ENCODE data around the gene C11orf16.
"Not testable (repeated sequence)": the region's sequence is repeated elsewhere in the genome, so short reads cannot be mapped to it uniquely, and the experiment has no call there.

C11orf16 gene

GRCh38 chr11:8932564-8933180 is at the start of gene C11orf16:
Gene C11orf16, minus strand, starts transcription at chr11:8932947. Its CDS starts 639 bp downstream, at chr11:8932308.
- DNase-seq (ENCODE audit: low read depth in 1 of 2, low spot score in 1 of 2): no peak

GRCh38 chr11:8980485-8980884 is 47.7 kb upstream of the C11orf16 start:
- DNase-seq (ENCODE audit: low read depth in 1 of 2, low spot score in 1 of 2): no peak

DNA sequence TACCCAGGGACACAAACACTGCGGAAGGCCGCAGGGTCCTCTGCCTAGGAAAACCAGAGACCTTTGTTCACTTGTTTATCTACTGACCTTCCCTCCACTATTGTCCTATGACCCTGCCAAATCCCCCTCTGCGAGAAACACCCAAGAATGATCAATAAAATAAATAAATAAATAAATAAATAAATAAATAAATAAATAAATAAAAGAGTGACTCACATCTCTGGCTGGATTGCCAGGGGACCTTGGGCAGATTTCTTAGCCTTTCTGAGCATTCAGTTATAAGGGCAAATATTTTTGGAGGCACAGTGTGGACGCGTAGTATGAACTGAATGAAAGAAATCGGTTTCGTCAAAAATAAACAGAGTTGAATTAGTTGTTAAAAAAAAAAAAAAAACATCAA is 46.6 kb upstream of the C11orf16 start:
- DNase-seq (ENCODE audit: low read depth in 1 of 2, low spot score in 1 of 2): not testable (repeated sequence)

DNA sequence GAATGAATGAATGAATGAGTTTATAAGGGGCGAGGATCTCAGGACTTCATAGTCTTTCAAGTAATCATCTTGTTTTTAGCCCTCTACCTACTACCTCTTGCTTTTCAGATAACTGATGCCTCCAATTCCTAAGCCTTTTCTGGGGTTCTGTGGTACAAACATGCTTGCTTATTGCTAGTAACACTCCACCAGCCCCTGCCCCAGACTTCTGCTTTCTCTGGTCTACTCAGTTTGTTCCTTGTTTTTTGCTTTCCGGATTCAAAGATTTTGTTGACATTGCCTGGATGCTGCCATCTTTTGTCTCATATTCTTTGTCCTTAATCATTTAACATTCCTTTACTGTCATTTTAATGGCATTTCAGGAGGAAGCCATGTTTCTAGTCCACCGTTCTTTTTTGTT is 40.4 kb upstream of the C11orf16 start:
- no peak for DNase-seq (ENCODE audit: low read depth in 1 of 2, low spot score in 1 of 2)

DNA sequence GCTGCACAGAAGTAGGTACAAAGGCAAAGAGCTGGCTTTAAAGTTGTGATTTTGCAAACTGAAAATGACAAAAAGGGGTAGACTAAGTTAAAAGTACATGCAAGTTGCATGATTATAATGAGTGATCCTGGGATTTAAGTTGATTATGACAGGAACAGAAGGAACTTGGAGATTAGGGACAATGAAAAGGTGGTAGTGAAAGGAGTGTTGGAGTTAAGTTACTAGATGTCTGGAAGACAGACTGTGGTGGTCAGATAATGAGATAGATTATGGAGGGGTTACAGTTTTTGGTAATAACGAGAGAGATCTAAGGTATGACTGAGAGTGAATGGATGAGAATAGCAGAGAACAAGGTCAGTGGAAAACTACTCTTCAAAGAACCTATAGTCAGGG is 39.2 kb upstream of the C11orf16 start:
- DNase-seq (ENCODE audit: low read depth in 1 of 2, low spot score in 1 of 2): no peak

DNA sequence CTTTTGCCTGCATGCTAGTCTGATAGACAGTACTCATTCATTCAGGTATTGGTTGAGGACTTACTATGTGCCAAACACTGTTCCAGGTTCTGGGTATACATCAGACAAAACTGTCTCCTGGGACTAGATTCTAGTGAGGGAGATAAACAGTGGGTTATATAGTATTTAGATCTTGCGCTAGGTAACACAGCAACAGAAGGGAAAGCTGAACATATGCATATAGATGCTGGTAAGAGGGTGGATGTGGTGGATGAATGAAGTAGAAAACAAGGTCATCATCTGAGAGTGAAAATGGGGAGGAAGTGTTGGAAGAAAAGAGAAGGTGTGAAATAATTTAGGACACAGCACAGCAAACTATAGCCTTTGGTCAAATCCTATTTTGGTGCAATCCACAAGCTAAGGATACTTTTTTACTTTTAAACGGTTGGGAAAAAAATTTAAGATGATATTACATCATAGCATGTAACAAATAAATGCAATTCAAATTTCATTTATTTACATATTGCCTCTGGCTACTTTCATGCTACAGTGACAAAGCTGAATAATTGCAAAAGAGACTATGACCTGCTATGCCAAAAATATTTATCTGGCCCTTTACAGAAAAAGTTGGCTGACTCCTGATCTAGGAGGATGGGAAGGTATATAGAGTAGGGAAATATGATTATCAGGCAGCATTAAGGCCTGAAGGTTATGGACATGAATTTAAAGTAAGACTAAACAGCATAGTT is 38.6 kb upstream of the C11orf16 start:
- DNase-seq (ENCODE audit: low read depth in 1 of 2, low spot score in 1 of 2): no peak

DNA sequence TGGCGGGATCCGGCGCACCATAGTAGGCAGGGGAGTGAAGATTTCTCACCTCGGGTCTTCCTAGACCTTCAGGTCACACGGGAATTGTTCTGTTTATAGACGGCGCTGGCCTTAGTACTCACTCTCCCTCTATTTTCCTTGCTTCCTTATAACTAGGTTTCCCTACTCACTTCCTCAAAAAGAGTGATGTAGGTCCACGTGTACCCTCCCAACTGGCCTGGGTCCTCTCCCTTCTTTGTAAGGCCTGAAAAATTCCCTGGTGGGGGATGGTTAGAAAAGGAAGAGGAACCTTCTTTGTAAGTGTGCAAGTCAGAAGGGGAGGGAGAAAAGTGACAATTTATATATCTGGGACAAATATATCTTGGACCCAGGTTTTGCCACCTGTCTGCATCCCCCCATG is 34.4 kb upstream of the C11orf16 start:
- no peak for DNase-seq (ENCODE audit: low read depth in 1 of 2, low spot score in 1 of 2)

- peak; percentile 49 to 63 for DNase-seq (ENCODE audit: low read depth in 1 of 2, low spot score in 1 of 2)
Measured at GRCh38 chr11:8964324-8965320, 31.9 kb upstream of the C11orf16 start, which contains the start of gene TMEM9B. Gene TMEM9B, minus strand, starts transcription at chr11:8964442. Its CDS starts 129 bp downstream, at chr11:8964313.

DNA sequence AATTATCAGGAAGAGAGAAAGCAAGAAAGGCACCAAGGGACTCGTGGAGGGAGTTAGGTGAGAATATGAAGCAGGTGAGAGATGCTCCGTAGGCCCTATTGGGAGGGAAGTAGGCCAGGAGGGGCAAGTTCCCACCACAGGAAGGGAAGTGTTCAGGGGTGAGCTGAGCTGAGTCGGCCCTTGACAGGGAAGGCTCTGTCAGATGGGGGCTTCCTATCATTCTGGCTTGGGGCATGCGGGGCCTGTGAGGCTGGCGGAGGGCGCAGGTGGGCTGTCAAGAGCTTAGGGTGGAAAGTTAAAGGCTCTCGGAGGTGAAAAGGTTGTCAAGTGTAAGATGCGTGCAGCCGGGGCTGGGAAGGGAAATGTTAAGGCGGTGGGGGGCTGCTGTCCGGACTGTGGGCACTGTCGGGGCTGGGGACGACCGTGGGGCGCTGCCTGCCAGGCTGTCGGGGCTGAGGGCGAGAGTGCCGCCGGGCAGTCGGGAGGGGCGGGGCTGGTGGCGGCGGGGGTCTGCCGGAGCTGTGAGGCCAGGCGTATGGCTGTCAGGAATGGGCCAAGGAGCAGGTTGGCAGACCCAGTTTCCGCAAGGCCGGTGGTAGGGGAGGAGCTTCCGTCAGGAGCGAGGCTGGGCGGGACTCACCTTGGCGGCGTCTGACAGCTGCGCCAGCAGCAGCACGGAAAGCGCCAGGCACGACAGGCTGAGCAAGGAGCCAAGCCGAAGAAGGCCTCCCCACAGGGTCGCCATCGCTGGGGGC is 31.0 kb upstream of the C11orf16 start:
- peak; percentile 61 to 63 for DNase-seq (ENCODE audit: low read depth in 1 of 2, low spot score in 1 of 2)

GRCh38 chr11:8962841-8963240 is 30.1 kb upstream of the C11orf16 start:
- no peak for DNase-seq (ENCODE audit: low read depth in 1 of 2, low spot score in 1 of 2)

GRCh38 chr11:8961401-8961800 is 28.7 kb upstream of the C11orf16 start:
- DNase-seq (ENCODE audit: low read depth in 1 of 2, low spot score in 1 of 2): no peak

DNA sequence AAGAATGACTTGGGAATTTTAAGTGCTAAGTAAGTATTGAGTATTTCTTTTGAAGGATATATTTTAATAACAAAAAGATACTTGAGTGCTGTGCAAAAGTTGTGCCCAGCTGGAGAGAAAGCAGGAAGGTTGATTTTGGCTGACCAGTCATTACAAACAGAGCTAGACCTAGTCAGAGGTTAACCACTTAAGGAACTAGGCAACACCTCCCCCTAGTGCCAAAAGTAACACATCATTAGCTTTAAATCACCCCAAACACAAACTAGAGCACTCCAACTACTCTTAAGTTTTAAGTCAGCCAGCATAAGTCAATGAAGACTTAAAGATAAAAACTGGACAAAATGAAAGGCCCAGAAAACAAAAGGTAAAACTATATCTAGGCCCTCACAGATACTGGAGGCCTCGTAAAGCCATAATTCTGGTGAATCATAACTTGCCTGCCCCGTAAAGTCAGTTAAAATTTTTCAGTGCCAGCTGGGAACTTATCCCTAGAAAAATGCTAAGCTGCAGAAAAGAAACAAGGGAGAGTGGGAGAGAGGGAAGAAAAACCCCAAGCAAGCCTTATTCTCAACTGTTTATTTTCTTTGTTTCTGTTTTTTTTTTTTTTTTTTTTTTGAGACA is 26.9 kb upstream of the C11orf16 start:
- no peak for DNase-seq (ENCODE audit: low read depth in 1 of 2, low spot score in 1 of 2)

DNA sequence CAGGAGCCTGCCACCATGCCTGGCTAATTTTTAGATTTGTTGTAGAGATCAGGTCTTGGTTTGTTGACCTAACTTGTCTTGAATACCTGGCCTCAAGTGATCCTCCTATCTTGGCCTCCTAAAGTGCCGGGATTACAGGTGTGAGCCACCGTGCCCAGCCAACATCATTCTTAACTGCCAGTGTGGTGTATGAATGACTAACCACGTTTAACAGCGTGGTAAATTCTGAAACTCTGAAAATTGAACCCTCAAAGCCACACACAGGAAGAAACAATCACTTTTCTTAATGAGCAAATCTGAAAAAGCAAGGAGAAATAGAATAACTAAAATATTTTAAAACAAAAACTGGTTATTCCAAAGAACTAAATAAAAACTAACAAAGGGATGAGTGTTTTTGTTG is 24.1 kb upstream of the C11orf16 start:
- no peak for DNase-seq (ENCODE audit: low read depth in 1 of 2, low spot score in 1 of 2)

- DNase-seq (ENCODE audit: low read depth in 1 of 2, low spot score in 1 of 2): no peak
Measured at GRCh38 chr11:8948886-8949285, 16.1 kb upstream of the C11orf16 start.

DNA sequence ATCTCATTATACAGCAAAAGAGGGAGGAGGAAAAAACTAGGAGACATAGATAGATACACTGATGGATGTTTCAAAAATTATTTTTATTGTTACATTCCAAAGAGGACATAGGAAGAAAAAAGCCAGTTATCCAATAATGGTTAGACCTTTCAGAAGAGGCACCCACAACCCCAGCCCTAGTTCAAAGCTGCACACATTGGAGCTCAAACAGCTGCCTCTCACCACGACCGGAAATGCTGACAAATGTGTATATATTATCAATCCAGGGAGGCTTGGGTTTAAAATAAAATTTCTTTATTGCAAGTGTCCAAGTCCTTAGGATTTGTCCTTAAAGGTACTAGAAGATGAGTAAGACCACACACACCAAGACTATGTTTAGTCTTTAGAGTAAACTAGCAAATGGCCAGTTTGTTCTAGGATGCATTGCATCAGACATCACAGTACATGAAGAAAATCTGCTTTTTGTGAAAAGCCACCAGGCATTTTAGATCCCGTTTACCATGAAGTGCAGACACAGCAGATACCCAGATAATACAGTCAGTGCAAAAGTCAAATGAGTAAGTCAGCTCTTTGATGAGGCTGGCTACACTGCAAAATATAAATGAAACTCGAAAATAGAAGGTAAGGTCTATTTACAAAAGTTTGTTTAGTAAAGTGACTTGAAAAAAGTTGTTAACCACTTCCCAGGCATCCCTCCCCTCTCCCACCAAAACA is 14.6 kb upstream of the C11orf16 start:
- DNase-seq (ENCODE audit: low read depth in 1 of 2, low spot score in 1 of 2): no peak

DNA sequence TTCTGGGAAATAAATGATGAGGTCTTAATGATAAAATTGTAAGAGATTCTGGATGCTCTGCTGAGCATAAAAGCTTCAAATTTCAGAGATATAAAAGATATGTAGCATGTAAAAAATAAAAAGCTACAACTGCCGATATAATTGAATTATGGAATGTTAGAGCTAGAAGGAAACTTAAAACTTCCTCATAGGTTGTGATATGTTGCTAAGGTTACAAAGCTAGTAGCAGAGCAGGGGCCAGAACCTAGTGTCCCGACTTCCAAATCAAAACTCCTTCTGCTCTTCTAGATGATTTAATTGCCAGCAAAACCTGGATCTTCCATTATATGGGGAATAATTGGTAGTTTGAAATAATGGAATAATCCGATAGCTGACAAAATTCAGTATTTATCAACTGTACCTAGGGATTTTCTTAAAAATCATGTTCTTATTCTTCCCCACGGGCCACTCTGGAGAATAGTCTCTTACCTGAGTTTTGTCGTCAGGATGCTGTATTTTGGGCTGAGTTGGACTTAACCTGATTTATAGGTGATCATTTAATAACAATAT is 9.8 kb upstream of the C11orf16 start, which contains the start of gene ASCL3:
Gene ASCL3, minus strand, starts transcription at position 499 of the 549 bp plus-strand sequence. CDS start 4,855 bp downstream, outside the sequence.
- no peak for DNase-seq (ENCODE audit: low read depth in 1 of 2, low spot score in 1 of 2)

DNA sequence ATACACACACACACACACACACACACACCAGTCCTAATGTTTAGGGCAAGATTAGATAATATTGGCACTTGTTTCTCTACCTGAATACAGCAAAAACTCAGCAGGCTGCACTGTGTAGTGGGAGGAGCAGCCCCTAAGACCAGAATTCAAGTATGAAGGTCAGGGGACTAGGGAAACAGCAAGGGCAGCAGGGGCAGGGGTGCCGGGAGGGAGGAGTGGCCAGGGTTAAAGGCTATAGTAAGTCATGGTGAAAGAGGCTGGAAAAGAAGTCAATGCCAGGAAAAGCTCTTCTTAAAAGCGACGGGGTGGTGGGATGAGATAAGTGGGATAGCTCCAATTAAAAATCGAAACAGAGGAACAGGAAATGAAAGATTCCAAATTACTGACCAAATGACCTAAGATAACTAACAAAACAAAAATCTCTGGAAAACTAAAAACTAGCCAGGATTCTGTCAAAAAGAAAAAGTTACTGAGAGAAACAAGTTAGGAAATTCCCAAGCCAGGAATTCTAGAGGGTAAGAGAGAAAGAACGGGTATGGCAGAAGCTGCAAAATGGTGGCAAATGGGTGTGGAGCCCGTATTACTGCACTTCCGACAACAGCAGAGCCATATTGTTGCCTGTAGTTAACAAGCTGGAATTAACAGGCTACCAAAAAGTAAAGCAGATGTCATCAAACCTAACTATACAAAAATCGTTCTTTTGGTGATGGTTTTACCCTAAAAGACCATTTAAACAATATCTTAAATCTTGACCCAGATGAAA is 8.8 kb upstream of the C11orf16 start:
- DNase-seq (ENCODE audit: low read depth in 1 of 2, low spot score in 1 of 2): no peak

GRCh38 chr11:8937659-8938058 is 4.9 kb upstream of the C11orf16 start:
- DNase-seq (ENCODE audit: low read depth in 1 of 2, low spot score in 1 of 2): no peak

DNA sequence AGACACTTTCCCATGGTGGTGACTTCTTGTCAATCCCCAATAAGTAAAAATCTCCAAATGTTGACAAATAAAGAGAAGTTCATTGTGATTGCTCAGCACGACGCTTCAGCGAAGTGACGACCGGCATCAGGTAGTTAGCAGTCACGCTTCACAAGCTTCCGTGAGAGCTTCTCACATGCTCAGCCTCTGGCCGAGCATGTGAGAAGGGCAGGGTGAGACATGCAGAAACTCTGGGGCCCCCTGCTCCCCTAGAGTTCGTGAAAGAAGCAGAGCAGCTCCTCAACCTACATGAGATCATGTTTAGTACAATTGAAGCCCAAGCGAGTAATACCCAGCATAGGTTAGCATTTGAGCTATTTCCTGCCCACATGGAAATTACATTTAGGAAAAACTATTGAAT is 4.4 kb upstream of the C11orf16 start:
- no peak for DNase-seq (ENCODE audit: low read depth in 1 of 2, low spot score in 1 of 2)
